Panc1 (cell line): ENCODE results near the gene ZNF526.

Experiments
- POLR2AphosphoS5 ChIP-seq: IDR thresholded peaks from 2 replicates; pipeline ENCODE4 v1.6.1; 2012; ENCODE audit warnings: mild to moderate bottlenecking, low read depth, low read length, moderate library complexity
- SIN3A ChIP-seq: IDR thresholded peaks from 2 replicates; pipeline ENCODE4 v1.6.1; 2012; ENCODE audit warnings: low read depth, mild to moderate bottlenecking, low read length, moderate library complexity, borderline replicate concordance; ENCODE audit not compliant: insufficient read depth
- TCF7L2 ChIP-seq: IDR thresholded peaks from 2 replicates; pipeline ENCODE4 v1.6.1; 2011; ENCODE audit warnings: mild to moderate bottlenecking, low read depth, low read length, inconsistent platforms
- TF ChIP-seq, protein P1 (sequence below): fragments of 450-650 bp; IDR thresholded peaks from 2 replicates; pipeline ENCODE4 v1.5.1; 2017; ENCODE audit warnings: mild to moderate bottlenecking
- TF ChIP-seq, protein P2 (sequence below), 2 experiments: IDR thresholded peaks; 2 replicates each; pipeline ENCODE4 v1.6.1; 2011 to 2012; ENCODE audit warnings: low read depth in 2 of 2, control low read depth in 1 of 2, low read length in 1 of 2, mild to moderate bottlenecking in 1 of 2, moderate library complexity in 1 of 2; ENCODE audit not compliant: insufficient read depth in 1 of 2

DNA sequence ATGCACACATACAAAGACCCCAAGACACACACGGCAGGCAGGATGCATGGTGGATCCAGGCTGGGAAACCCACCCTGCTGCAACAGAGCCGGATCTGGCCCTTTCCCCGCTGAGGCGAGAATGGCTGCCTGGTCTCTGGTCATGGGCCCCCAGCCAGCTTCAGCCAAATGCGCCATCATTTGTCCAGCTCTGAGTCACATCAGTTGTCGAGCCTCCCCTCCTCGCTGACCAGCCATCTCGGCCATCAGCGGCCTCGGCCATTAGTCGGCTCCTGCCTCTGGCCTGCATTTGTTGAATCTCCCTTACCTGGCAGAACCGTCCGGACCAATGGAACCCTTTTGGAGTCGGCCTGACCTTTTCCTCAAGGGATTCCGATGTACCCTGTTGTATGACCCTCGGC, 49.4 kb upstream of the ZNF526 start:
- TF ChIP-seq, protein P1, sequence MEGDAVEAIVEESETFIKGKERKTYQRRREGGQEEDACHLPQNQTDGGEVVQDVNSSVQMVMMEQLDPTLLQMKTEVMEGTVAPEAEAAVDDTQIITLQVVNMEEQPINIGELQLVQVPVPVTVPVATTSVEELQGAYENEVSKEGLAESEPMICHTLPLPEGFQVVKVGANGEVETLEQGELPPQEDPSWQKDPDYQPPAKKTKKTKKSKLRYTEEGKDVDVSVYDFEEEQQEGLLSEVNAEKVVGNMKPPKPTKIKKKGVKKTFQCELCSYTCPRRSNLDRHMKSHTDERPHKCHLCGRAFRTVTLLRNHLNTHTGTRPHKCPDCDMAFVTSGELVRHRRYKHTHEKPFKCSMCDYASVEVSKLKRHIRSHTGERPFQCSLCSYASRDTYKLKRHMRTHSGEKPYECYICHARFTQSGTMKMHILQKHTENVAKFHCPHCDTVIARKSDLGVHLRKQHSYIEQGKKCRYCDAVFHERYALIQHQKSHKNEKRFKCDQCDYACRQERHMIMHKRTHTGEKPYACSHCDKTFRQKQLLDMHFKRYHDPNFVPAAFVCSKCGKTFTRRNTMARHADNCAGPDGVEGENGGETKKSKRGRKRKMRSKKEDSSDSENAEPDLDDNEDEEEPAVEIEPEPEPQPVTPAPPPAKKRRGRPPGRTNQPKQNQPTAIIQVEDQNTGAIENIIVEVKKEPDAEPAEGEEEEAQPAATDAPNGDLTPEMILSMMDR = no peak
- TF ChIP-seq, protein P2, sequence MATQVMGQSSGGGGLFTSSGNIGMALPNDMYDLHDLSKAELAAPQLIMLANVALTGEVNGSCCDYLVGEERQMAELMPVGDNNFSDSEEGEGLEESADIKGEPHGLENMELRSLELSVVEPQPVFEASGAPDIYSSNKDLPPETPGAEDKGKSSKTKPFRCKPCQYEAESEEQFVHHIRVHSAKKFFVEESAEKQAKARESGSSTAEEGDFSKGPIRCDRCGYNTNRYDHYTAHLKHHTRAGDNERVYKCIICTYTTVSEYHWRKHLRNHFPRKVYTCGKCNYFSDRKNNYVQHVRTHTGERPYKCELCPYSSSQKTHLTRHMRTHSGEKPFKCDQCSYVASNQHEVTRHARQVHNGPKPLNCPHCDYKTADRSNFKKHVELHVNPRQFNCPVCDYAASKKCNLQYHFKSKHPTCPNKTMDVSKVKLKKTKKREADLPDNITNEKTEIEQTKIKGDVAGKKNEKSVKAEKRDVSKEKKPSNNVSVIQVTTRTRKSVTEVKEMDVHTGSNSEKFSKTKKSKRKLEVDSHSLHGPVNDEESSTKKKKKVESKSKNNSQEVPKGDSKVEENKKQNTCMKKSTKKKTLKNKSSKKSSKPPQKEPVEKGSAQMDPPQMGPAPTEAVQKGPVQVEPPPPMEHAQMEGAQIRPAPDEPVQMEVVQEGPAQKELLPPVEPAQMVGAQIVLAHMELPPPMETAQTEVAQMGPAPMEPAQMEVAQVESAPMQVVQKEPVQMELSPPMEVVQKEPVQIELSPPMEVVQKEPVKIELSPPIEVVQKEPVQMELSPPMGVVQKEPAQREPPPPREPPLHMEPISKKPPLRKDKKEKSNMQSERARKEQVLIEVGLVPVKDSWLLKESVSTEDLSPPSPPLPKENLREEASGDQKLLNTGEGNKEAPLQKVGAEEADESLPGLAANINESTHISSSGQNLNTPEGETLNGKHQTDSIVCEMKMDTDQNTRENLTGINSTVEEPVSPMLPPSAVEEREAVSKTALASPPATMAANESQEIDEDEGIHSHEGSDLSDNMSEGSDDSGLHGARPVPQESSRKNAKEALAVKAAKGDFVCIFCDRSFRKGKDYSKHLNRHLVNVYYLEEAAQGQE (IDR thresholded peaks at IDR 0.05; ENCODE audit: insufficient read depth in 1 of 2, low read depth in 2 of 2, low read length in 1 of 2) = no peak
- TF ChIP-seq POLR2AphosphoS5 (no peak), TCF7L2 (no peak), SIN3A (no peak)
